HEK293 (cell line): ENCODE data around the gene ELANE.

ENCODE experiments used
- CTCF ChIA-PET: fragments of 350-600 bp; formaldehyde crosslinking; extraction: SDS; loops from one replicate; lab custom pipeline; 2021; ENCODE audit warnings: antibody characterized with exemption; lab: Yijun Ruan, JAX
- POLR2A ChIA-PET: fragments of 300-600 bp; formaldehyde crosslinking; extraction: SDS; loops from one replicate; lab custom pipeline; 2020; ENCODE audit warnings: antibody characterized with exemption, inconsistent platforms; lab: Yijun Ruan, JAX
- H3K27ac ChIP-seq: fragments of 200-500 bp; sonication (Bioruptor generic); 2 replicates; pipeline ENCODE4 v1.5.1; 2014; ENCODE audit warnings: low read depth, low read length, control low read depth, inconsistent platforms; ENCODE audit errors: extremely low read depth
- H3K36me3 ChIP-seq, 2 experiments: fragments of 200-500 bp in 1 of 2; sonication (Bioruptor generic) in 1 of 2; 1 replicate in 1 of 2; 2 replicates in 1 of 2; pipeline ENCODE4 v1.5.1; 2014 to 2017; ENCODE audit warnings: inconsistent platforms in 2 of 2, low read length in 2 of 2; ENCODE audit not compliant: control insufficient read depth in 2 of 2, insufficient read depth in 1 of 2
- H3K4me1 ChIP-seq: fragments of 200-500 bp; sonication (Bioruptor generic); 2 replicates; pipeline ENCODE4 v1.5.1; 2014; ENCODE audit warnings: mild to moderate bottlenecking, low read length, inconsistent platforms; ENCODE audit not compliant: control insufficient read depth, insufficient read depth
- H3K4me3 ChIP-seq: 2 replicates; pipeline ENCODE4 v1.5.1; 2011; ENCODE audit warnings: low read depth, mild to moderate bottlenecking, control low read depth, low read length, moderate library complexity
- H3K9me3 ChIP-seq: fragments of 200-500 bp; sonication (Bioruptor generic); 2 replicates; pipeline ENCODE4 v1.5.1; 2014; ENCODE audit warnings: low read depth, low read length, inconsistent platforms; ENCODE audit not compliant: control insufficient read depth, insufficient read depth
- HOXC10 ChIP-seq: sonication (generic); formaldehyde crosslinking; IDR thresholded peaks from 2 replicates; pipeline ENCODE4 v1.8.1; 2023; ENCODE audit warnings: mild to moderate bottlenecking, missing genetic modification reagents
- KLF8 ChIP-seq: fragments of 450-650 bp; formaldehyde crosslinking; IDR thresholded peaks from 2 replicates; pipeline ENCODE4 v1.5.1; 2016; ENCODE audit warnings: missing biosample characterization, missing genetic modification characterization
- SETDB1 ChIP-seq: IDR thresholded peaks from one replicate; pipeline ENCODE4 v1.6.1; 2017; ENCODE audit warnings: mild to moderate bottlenecking, low read length, moderate library complexity, mixed read lengths; ENCODE audit not compliant: insufficient read length
- SP2 ChIP-seq: fragments of 450-650 bp; formaldehyde crosslinking; IDR thresholded peaks from 2 replicates; pipeline ENCODE4 v1.5.1; 2016; ENCODE audit warnings: missing biosample characterization, missing genetic modification characterization
- YY2 ChIP-seq: fragments of 450-650 bp; formaldehyde crosslinking; IDR thresholded peaks from 2 replicates; pipeline ENCODE4 v1.5.1; 2016; ENCODE audit warnings: missing biosample characterization, missing genetic modification characterization
- ZBTB7A ChIP-seq: fragments of 450-650 bp; formaldehyde crosslinking; IDR thresholded peaks from 2 replicates; pipeline ENCODE4 v1.5.1; 2016; ENCODE audit warnings: low read depth, missing biosample characterization, missing genetic modification characterization
- ZBTB8A ChIP-seq: fragments of 450-650 bp; formaldehyde crosslinking; IDR thresholded peaks from 2 replicates; pipeline ENCODE4 v1.5.1; 2016; ENCODE audit warnings: missing biosample characterization, missing genetic modification characterization
- ZNF155 ChIP-seq: fragments of 450-650 bp; formaldehyde crosslinking; IDR thresholded peaks from 2 replicates; pipeline ENCODE4 v1.5.1; 2016; ENCODE audit warnings: missing biosample characterization, missing genetic modification characterization
- ZNF398 ChIP-seq: fragments of 450-650 bp; formaldehyde crosslinking; IDR thresholded peaks from 2 replicates; pipeline ENCODE4 v1.5.1; 2017; ENCODE audit warnings: missing biosample characterization, missing genetic modification characterization
- ZNF561 ChIP-seq: fragments of 450-650 bp; IDR thresholded peaks from 2 replicates; pipeline ENCODE4 v1.5.1; 2018; ENCODE audit warnings: missing biosample characterization, missing genetic modification characterization, borderline replicate concordance
- ZNF843 ChIP-seq: fragments of 450-650 bp; formaldehyde crosslinking; IDR thresholded peaks from 2 replicates; pipeline ENCODE4 v1.5.1; 2016; ENCODE audit warnings: missing biosample characterization, missing genetic modification characterization
- TF ChIP-seq, protein P1 (sequence below): fragments of 450-650 bp; formaldehyde crosslinking; IDR thresholded peaks from 2 replicates; pipeline ENCODE4 v1.5.1; 2016; ENCODE audit warnings: missing biosample characterization, missing genetic modification characterization
- TF ChIP-seq, protein P2 (sequence below): fragments of 450-650 bp; formaldehyde crosslinking; IDR thresholded peaks from 2 replicates; pipeline ENCODE4 v1.5.1; 2016; ENCODE audit warnings: missing biosample characterization, missing genetic modification characterization

Gene ELANE

GRCh38 chr19:812049-812746 is 39.9 kb upstream of the ELANE start:
- TF ChIP-seq ZNF155 (tag by site-specific recombination): no peak
- TF ChIP-seq ZNF843 (tag by site-specific recombination): no peak
- TF ChIP-seq KLF8: peak; percentile 38; the same call in 1 of the 2 replicates
- no peak for TF ChIP-seq ZNF561 (tag by site-specific recombination)
- TF ChIP-seq SP2 (tag by site-specific recombination): no peak
- no peak for TF ChIP-seq SETDB1
- no peak for TF ChIP-seq YY2 (tag by site-specific recombination)
- TF ChIP-seq ZBTB7A (tag by site-specific recombination): no peak
- no peak overlapping the region for H3K4me3 ChIP-seq
- no peaks in the 10 kb centered on the region for H3K4me1 ChIP-seq
- no peak overlapping the region for H3K27ac ChIP-seq
- ChIA-PET CTCF (interaction anchor here (0.6 kb wide), 1 partner anchor 41 kb away, joined by 3 read pairs; no protein-coding TSS in a partner anchor), POLR2A (no interaction called here)
- H3K9me3 ChIP-seq: no peaks in the 10 kb centered on the region
- peaks cover 33 to 60% of the 10 kb centered on the region in 2 experiments; a peak in 2 of 3 replicates for H3K36me3 ChIP-seq

GRCh38 chr19:812747-813218 is 39.3 kb upstream of the ELANE start:
- ChIA-PET CTCF (interaction anchor here (0.6 kb wide), 1 partner anchor 42 kb away, joined by 3 read pairs; no protein-coding TSS in a partner anchor), POLR2A (interaction anchor here (0.5 to 1.0 kb wide), 2 partner anchors 10 to 35 kb away, joined by 3 to 6 read pairs; no protein-coding TSS in a partner anchor)
- peaks cover 27 to 54% of the 10 kb centered on the region in 2 experiments; a peak in 2 of 3 replicates for H3K36me3 ChIP-seq
- H3K27ac ChIP-seq: no peak overlapping the region
- no peaks in the 10 kb centered on the region for H3K9me3 ChIP-seq
- TF ChIP-seq, protein P1, sequence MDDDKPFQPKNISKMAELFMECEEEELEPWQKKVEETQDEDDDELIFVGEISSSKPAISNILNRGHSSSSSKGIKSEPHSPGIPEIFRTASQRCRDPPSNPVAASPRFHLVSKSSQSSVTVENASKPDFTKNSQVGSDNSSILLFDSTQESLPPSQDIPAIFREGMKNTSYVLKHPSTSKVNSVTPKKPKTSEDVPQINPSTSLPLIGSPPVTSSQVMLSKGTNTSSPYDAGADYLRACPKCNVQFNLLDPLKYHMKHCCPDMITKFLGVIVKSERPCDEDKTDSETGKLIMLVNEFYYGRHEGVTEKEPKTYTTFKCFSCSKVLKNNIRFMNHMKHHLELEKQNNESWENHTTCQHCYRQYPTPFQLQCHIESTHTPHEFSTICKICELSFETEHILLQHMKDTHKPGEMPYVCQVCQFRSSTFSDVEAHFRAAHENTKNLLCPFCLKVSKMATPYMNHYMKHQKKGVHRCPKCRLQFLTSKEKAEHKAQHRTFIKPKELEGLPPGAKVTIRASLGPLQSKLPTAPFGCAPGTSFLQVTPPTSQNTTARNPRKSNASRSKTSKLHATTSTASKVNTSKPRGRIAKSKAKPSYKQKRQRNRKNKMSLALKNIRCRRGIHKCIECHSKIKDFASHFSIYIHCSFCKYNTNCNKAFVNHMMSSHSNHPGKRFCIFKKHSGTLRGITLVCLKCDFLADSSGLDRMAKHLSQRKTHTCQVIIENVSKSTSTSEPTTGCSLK (tag by site-specific recombination): no peak
- TF ChIP-seq, protein P2, sequence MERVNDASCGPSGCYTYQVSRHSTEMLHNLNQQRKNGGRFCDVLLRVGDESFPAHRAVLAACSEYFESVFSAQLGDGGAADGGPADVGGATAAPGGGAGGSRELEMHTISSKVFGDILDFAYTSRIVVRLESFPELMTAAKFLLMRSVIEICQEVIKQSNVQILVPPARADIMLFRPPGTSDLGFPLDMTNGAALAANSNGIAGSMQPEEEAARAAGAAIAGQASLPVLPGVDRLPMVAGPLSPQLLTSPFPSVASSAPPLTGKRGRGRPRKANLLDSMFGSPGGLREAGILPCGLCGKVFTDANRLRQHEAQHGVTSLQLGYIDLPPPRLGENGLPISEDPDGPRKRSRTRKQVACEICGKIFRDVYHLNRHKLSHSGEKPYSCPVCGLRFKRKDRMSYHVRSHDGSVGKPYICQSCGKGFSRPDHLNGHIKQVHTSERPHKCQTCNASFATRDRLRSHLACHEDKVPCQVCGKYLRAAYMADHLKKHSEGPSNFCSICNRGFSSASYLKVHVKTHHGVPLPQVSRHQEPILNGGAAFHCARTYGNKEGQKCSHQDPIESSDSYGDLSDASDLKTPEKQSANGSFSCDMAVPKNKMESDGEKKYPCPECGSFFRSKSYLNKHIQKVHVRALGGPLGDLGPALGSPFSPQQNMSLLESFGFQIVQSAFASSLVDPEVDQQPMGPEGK (tag by site-specific recombination): no peak
- TF ChIP-seq ZBTB8A (tag by site-specific recombination) (no peak), ZNF843 (tag by site-specific recombination) (no peak), HOXC10 (CRISPR knock-in tag) (0 out of 2 replicates have a peak, but pooled peaks have one; percentile 27), ZNF398 (tag by site-specific recombination) (no peak)
- H3K4me3 ChIP-seq: no peak overlapping the region
- H3K4me1 ChIP-seq: no peaks in the 10 kb centered on the region
